ENCODE results near the gene MTM1.

DNA sequence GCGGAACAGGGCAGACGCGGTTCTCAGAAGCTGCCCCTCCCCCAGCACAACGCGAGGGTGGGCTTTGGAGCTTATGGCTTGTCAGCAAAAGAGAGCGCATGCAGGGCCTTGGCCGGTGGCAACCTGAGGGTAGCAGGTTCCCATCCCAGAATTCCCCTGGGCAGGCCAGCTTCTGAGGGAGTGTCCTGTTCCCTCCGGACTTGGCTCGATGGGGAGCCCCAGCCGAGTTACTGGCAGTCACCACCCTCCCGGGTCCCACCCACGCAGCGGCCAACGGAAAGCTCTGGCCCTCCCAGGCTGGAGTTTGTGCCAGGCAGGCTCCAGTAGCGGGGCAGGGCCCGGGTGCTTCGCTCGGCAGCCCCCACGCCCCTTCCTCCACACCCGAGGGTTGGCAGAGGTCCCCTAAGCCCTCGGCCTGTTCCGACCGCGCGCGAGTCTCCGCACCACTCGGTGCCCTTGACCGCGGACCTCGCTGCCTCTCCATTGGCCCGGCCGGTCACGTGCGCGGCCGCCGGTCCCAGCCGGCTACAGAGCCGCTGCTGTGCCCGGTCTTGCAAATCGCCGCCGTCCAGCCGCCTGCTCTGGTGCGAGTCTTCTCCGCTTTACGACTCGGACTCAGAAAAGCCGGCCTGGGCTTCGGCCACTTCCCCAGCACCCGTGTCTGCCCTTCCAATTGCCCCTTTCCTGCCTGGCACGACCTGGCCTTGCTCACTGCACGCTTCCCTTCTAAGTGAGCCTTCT is 20.9 kb upstream of the MTM1 start:
- TF ChIP-seq BACH2 (CRISPR knock-in tag; IDR thresholded peaks at IDR 0.05; ENCODE audit: borderline replicate concordance) = no peak
- TF ChIP-seq TOX (CRISPR knock-in tag; IDR thresholded peaks at IDR 0.05; ENCODE audit: borderline replicate concordance) = no peak
- no peak for TF ChIP-seq CSDC2 (CRISPR knock-in tag; IDR thresholded peaks at IDR 0.05)
- no peak for TF ChIP-seq ZFP30 (CRISPR knock-in tag; IDR thresholded peaks at IDR 0.05)
